Nephron progenitor cell (in vitro differentiated cells): ENCODE measurements around the gene MSI2.
A peak's percentile ranks its signal among the peaks of the same experiment; 100 is the strongest.

Experiments used
- DNase-seq: peaks from one replicate; pipeline ENCODE4 v3.0.0; 2021
- H3K27ac Mint-ChIP-seq: 2 replicates; pipeline ENCODE4 v1.8.0; 2021; ENCODE audit warnings: mild to moderate bottlenecking, moderate library complexity, mixed read lengths
- H3K27me3 Mint-ChIP-seq: 2 replicates; pipeline ENCODE4 v1.8.0; 2021; ENCODE audit warnings: mild to moderate bottlenecking, low read depth, mixed read lengths; ENCODE audit not compliant: poor library complexity
- H3K36me3 Mint-ChIP-seq: 2 replicates; pipeline ENCODE4 v1.8.0; 2021; ENCODE audit warnings: low read depth, mixed read lengths
- H3K4me1 Mint-ChIP-seq: 2 replicates; pipeline ENCODE4 v1.8.0; 2021; ENCODE audit warnings: mixed read lengths
- H3K4me3 Mint-ChIP-seq: 2 replicates; pipeline ENCODE4 v1.8.0; 2021; ENCODE audit warnings: mild to moderate bottlenecking, moderate library complexity, mixed read lengths
- H3K9me3 Mint-ChIP-seq: 2 replicates; pipeline ENCODE4 v1.8.0; 2021; ENCODE audit warnings: mild to moderate bottlenecking, moderate library complexity, mixed read lengths
- TF ChIP-seq, protein P1 (sequence below): fragments of 200-600 bp; sonication (generic); IDR thresholded peaks from 2 replicates; pipeline ENCODE4 v1.5.0; 2021; ENCODE audit warnings: antibody characterized with exemption

MSI2 gene

DNA sequence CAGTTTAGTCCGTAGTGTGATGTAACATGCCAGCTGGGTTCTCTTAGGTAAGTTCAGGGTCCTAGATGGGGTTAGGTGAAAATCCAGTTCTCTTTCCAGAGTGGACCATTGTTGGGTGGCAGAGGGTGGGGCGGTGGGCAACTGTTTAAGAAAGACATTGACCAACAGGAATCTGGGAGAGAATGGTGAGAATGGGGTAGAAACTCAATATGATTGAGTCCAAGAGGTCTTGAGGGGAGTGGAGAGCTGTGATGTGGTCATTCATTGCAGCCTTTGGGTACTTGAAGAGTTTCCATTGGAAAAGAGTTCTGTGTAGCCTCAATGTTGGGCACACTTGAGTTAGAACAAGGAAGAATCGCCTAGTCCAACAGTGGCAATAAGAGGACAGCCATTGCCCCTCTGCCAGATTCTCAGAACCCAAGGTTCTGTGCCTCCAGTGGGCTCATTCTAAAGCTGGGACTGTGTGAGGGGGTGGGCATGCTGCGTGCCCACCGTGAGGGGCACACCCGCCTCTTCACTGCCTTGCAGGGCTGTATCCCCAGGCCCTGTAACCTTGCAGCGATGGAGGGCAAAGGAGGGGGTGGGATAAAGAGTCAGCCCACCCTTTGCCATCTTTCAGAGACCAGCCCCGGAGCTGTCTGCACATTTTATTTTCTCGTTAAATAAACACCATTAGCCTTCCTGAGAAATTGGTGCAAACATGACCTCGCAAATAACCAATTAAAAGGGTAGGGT lies 280.6 kb downstream of the MSI2 start:
- Mint-ChIP-seq H3K4me1 (peaks cover 99% of the 10 kb centered on the region), H3K36me3 (peaks cover 45% of the 10 kb centered on the region), H3K27ac (peak overlapping the region; percentile 99), H3K27me3 (no peaks in the 10 kb centered on the region), H3K9me3 (peaks cover 4% of the 10 kb centered on the region), H3K4me3 (no peak overlapping the region)
- no peak for DNase-seq
- TF ChIP-seq, protein P1, sequence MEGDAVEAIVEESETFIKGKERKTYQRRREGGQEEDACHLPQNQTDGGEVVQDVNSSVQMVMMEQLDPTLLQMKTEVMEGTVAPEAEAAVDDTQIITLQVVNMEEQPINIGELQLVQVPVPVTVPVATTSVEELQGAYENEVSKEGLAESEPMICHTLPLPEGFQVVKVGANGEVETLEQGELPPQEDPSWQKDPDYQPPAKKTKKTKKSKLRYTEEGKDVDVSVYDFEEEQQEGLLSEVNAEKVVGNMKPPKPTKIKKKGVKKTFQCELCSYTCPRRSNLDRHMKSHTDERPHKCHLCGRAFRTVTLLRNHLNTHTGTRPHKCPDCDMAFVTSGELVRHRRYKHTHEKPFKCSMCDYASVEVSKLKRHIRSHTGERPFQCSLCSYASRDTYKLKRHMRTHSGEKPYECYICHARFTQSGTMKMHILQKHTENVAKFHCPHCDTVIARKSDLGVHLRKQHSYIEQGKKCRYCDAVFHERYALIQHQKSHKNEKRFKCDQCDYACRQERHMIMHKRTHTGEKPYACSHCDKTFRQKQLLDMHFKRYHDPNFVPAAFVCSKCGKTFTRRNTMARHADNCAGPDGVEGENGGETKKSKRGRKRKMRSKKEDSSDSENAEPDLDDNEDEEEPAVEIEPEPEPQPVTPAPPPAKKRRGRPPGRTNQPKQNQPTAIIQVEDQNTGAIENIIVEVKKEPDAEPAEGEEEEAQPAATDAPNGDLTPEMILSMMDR = no peak

DNA sequence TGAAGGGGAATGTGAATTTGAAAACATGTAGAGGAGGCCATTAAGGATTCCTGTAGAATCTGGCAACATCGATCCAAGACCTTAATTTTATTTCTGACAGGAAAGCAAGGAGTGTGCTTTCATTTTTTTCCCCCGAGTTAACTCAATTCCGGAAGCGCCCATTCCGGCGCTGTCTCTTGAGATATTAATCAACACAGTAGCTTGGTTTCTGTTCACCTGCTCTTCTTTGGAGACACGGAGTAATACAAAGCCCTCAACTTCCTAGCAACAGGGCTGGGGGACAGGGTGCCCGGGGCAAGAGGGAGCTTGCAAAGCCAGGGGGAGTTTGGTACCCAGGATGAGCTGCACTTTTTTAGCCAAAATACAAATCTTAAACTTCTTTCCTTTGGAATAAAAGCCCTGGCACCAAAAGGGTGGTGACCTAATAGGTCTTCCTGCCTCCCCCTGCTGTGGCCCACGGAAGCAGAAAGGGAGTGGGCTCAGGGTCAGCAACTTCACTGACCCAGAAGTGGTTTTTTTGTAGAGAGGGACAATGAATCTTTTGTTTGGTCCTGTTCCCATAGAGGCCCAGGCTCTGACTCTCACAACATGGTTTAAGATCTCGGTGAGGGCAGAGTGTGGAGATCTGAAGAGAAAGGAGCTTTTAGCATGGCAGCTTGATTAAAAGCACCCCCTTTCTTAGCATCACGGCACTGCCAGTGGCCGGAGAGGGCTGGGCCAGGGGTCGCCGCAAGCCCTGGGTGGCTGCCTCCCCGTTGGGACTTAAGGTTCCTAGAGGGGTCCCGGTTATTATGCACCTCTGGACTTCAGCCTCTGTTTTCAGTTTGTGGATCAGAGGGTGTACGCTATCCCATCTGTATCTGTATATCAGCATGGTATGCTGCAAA lies 281.4 kb downstream of the MSI2 start:
- Mint-ChIP-seq H3K36me3 (peaks cover 41% of the 10 kb centered on the region), H3K4me1 (peaks cover 99% of the 10 kb centered on the region), H3K9me3 (peaks cover 4% of the 10 kb centered on the region), H3K4me3 (peak overlapping the region; percentile 51), H3K27me3 (no peaks in the 10 kb centered on the region), H3K27ac (peak overlapping the region; percentile 99)
- DNase-seq = no peak
- TF ChIP-seq, protein P1 = no peak

DNA sequence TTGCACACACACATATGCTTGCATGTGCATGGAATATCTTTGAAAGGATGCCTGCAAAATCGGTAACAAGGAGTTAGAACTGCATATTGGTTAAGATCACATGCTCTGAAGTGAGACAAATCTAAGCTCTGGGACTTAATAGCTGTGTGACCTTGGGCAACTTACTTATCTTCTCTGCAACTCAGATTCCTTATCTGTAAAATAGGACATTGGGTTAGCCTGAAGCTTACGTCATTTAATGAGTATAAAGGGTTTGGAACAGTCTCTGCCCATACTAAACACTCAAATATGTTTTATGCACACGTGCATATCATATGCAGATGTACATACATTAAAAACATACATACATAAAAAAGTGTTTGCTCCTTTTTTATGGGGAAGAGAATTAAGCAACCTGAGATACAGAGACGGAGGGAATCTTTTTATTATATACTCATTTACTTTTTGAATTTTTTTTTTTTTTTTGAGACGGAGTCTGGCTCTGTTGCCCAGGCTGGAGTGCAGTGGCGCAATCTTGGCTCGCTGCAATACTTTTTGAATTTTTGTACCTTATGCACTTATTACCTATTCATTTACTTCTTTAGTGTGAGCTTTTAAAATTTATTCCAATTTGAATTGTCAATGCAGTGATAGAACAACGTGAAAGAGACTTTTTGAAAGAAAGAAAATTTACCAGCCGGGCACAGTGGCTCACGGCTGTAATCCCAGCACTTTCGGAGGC lies 282.6 kb downstream of the MSI2 start:
- TF ChIP-seq, protein P1 = no peak
- H3K4me1 Mint-ChIP-seq = peaks cover 99% of the 10 kb centered on the region
- H3K36me3 Mint-ChIP-seq = peaks cover 36% of the 10 kb centered on the region
- H3K9me3 Mint-ChIP-seq = peaks cover 4% of the 10 kb centered on the region
- H3K27me3 Mint-ChIP-seq = peaks cover 2% of the 10 kb centered on the region
- H3K4me3 Mint-ChIP-seq = peak overlapping the region; percentile 51
- H3K27ac Mint-ChIP-seq = peak overlapping the region; percentile 99
- DNase-seq = no peak

DNA sequence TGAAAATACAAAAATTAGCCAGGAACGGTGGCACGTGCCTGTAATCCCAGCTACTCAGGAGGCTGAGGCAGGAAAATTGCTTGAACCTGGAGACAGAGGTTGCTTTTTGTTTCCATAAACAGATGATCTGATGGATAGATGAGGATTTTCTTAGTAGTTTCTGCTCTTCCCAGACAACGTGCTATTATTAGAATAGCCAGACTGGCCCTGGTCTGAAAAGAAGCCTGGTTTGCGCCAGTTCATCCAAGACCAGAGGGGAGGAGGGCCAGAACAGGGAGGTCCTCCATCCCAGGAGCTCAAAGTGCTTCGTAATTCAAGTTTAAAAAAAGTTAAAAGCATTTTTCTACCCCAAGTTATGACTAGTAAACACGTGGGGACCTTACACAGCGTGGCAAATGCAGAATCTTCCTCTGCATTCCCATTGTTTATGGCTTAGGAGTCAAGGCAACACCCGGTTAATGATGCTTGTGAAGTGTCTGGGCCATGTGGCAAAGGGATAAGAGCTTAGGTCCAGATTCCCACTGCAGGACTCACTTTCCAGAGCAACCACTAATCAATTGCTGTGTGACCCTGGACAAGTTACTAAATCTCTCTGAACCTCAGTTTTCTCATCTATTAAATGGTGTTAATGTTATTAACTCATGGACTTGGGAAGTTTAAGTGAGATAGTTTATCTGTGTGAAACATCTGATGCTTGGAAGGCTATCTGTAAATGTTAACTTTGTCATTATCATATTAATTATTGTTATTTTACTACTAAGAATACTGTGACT lies 283.4 kb downstream of the MSI2 start:
- no peak for DNase-seq
- Mint-ChIP-seq H3K27me3 (peaks cover 2% of the 10 kb centered on the region), H3K36me3 (peaks cover 33% of the 10 kb centered on the region), H3K9me3 (peaks cover 4% of the 10 kb centered on the region), H3K27ac (peak overlapping the region; percentile 99), H3K4me1 (peaks cover 100% of the 10 kb centered on the region), H3K4me3 (no peak overlapping the region)
- TF ChIP-seq, protein P1 = no peak

DNA sequence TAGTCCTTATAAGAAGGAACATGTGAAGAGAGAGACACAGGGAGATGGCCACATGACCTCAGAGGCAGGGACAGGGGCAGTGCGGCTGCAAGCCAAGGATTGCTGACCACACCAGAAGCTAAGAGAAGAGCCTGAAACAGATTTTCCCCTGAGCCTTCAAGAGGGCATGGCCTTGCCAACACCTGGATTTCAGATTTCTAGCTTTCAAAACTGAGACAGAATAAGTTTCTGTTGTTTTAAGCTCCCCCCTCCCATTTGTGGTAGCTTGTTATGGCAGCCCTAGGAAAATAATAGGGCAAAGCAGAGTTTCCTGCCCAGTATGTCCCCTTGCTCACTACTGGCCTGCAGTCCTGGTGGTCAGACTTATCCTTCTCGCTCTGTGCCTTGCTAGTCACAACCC lies 284.3 kb downstream of the MSI2 start:
- Mint-ChIP-seq H3K4me3 (peak overlapping the region; percentile 21), H3K27me3 (peaks cover 2% of the 10 kb centered on the region), H3K36me3 (peaks cover 30% of the 10 kb centered on the region), H3K9me3 (peaks cover 4% of the 10 kb centered on the region), H3K4me1 (peaks cover 100% of the 10 kb centered on the region), H3K27ac (peak overlapping the region; percentile 82)
- DNase-seq = no peak
- TF ChIP-seq, protein P1 = no peak
